SK-N-SH treated with all-trans-retinoic acid at 6 μM for 48 hours (cell line): ENCODE results near the gene CNTN1.
A peak's percentile ranks its signal among the peaks of the same experiment; 100 is the strongest.

Source experiments
- ATAC-seq: fragments of 200-7000 bp; cut with Tn5 transposase; 3 replicates; pipeline ENCODE4 v1.9.1; 2020; ENCODE audit warnings: mild to moderate bottlenecking, moderate library complexity
- ARNTL ChIP-seq: fragments of 450-650 bp; formaldehyde crosslinking; IDR thresholded peaks from 2 replicates; pipeline ENCODE4 v1.5.0; 2020; ENCODE audit warnings: low read depth, mild to moderate bottlenecking, moderate library complexity, borderline replicate concordance
- BACH2 ChIP-seq: fragments of 250-450 bp; sonication (Bioruptor Pico); IDR thresholded peaks from 2 replicates; pipeline ENCODE4 v1.9.0; 2021; ENCODE audit warnings: mild to moderate bottlenecking, borderline replicate concordance
- CREB5 ChIP-seq: fragments of 250-450 bp; sonication (Bioruptor Pico); IDR thresholded peaks from 2 replicates; pipeline ENCODE4 v1.5.1; 2020; ENCODE audit warnings: low read depth, mild to moderate bottlenecking, moderate library complexity
- CSDC2 ChIP-seq: fragments of 250-450 bp; sonication (Bioruptor Pico); IDR thresholded peaks from 2 replicates; pipeline ENCODE4 v1.5.0; 2020; ENCODE audit warnings: mild to moderate bottlenecking, moderate library complexity
- ESRRG ChIP-seq: fragments of 250-450 bp; sonication (Bioruptor Pico); IDR thresholded peaks from 2 replicates; pipeline ENCODE4 v1.6.1; 2021; ENCODE audit warnings: mild to moderate bottlenecking
- GLIS3 ChIP-seq: fragments of 250-450 bp; sonication (Bioruptor Pico); IDR thresholded peaks from 2 replicates; pipeline ENCODE4 v1.5.0; 2020; ENCODE audit warnings: mild to moderate bottlenecking, moderate library complexity
- ISL1 ChIP-seq: fragments of 250-450 bp; sonication (Bioruptor Pico); IDR thresholded peaks from 2 replicates; pipeline ENCODE4 v2.1.2; 2022; ENCODE audit warnings: mild to moderate bottlenecking, moderate library complexity
- OSR1 ChIP-seq: fragments of 250-450 bp; sonication (Bioruptor Pico); IDR thresholded peaks from 2 replicates; pipeline ENCODE4 v1.8.0; 2022; ENCODE audit warnings: moderate library complexity, mild to moderate bottlenecking, inconsistent platforms
- POU6F1 ChIP-seq: fragments of 250-450 bp; sonication (Bioruptor Pico); IDR thresholded peaks from 2 replicates; pipeline ENCODE4 v1.8.0; 2021; ENCODE audit warnings: low read depth, mild to moderate bottlenecking, moderate library complexity, borderline replicate concordance
- PPARA ChIP-seq: fragments of 250-450 bp; sonication (Bioruptor Pico); IDR thresholded peaks from 2 replicates; pipeline ENCODE4 v1.5.0; 2020; ENCODE audit warnings: mild to moderate bottlenecking, borderline replicate concordance
- RARB ChIP-seq: fragments of 250-450 bp; sonication (Bioruptor Pico); IDR thresholded peaks from 2 replicates; pipeline ENCODE4 v1.8.0; 2021; ENCODE audit warnings: mild to moderate bottlenecking, moderate library complexity
- SNAI2 ChIP-seq: fragments of 250-450 bp; sonication (Bioruptor Pico); IDR thresholded peaks from 2 replicates; pipeline ENCODE4 v1.5.0; 2020; ENCODE audit warnings: mild to moderate bottlenecking, moderate library complexity
- TCF4 ChIP-seq: fragments of 250-450 bp; sonication (Bioruptor Pico); IDR thresholded peaks from 2 replicates; pipeline ENCODE4 v1.8.0; 2021; ENCODE audit warnings: mild to moderate bottlenecking, moderate library complexity, borderline replicate concordance
- TOX ChIP-seq: fragments of 250-450 bp; sonication (Bioruptor Pico); IDR thresholded peaks from 2 replicates; pipeline ENCODE4 v1.8.0; 2021; ENCODE audit warnings: mild to moderate bottlenecking, moderate library complexity, borderline replicate concordance
- ZC3H10 ChIP-seq: fragments of 250-450 bp; sonication (Bioruptor Pico); IDR thresholded peaks from 2 replicates; pipeline ENCODE4 v1.5.1; 2021; ENCODE audit warnings: mild to moderate bottlenecking, moderate library complexity
- ZFP3 ChIP-seq: fragments of 250-450 bp; sonication (Bioruptor Pico); IDR thresholded peaks from 2 replicates; pipeline ENCODE4 v1.5.0; 2020; ENCODE audit warnings: mild to moderate bottlenecking, moderate library complexity
- ZFP30 ChIP-seq: fragments of 450-650 bp; formaldehyde crosslinking; IDR thresholded peaks from 2 replicates; pipeline ENCODE4 v1.5.0; 2022; ENCODE audit warnings: mild to moderate bottlenecking, moderate library complexity
- ZNF565 ChIP-seq: fragments of 450-650 bp; formaldehyde crosslinking; conservative IDR thresholded peaks from 2 replicates; pipeline ENCODE4 v1.5.0; 2020; ENCODE audit warnings: low read depth, mild to moderate bottlenecking, moderate library complexity
- ZNF8 ChIP-seq: fragments of 450-650 bp; formaldehyde crosslinking; IDR thresholded peaks from 2 replicates; pipeline ENCODE4 v1.5.0; 2020; ENCODE audit warnings: mild to moderate bottlenecking, moderate library complexity

The CNTN1 gene

GRCh38 chr12:40648519-40648918 lies 43.7 kb upstream of the CNTN1 start:
- TF ChIP-seq SNAI2 (no peak), GLIS3 (CRISPR knock-in tag) (0 out of 2 replicates have a peak, but pooled peaks have one; percentile 38), ISL1 (peak; percentile 71)
- ATAC-seq: no peak

DNA sequence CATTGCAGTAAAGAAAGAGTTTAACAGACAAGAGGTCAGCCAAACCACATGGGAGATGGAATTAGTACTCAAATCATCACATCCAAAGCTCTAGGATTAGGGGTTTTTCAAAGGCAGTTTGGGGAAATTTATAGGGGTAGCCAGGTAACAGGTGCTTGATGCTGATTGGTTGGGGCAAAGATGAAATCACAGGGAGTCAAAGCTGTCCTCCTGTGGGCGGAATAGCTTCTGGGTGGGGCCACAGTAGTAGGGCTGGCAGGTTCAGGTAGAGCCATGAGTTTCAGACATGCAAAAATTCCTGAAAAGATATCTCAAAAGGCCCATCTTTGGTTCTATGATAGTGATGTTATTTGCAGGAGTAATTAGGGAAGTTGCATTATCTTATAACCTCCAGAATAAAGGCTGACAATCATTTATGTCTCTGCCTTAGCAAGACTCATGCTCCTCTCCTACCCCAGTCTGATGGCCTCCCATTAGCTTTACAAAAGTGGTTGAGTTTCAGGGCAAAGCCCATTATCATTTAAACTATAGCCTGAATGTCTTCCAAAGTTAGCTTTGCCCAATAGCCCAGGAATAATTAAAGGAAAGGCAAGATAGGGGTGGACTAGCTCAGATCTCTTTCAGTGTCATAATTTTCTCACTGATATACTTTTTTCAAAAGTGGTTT lies 42.1 kb upstream of the CNTN1 start:
- no peak for ATAC-seq

GRCh38 chr12:40655451-40655850 lies 36.8 kb upstream of the CNTN1 start:
- ATAC-seq: no peak
- TF ChIP-seq ZC3H10 (CRISPR knock-in tag) (no peak), PPARA (CRISPR knock-in tag) (no peak), TOX (CRISPR knock-in tag) (no peak), SNAI2 (no peak), TCF4 (CRISPR knock-in tag) (no peak), POU6F1 (CRISPR knock-in tag) (no peak), ESRRG (no peak), RARB (CRISPR knock-in tag) (no peak), CSDC2 (CRISPR knock-in tag) (no peak), ZFP3 (CRISPR knock-in tag) (no peak), CREB5 (CRISPR knock-in tag) (no peak), BACH2 (CRISPR knock-in tag) (no peak), ZNF565 (no peak)

More for the DNA sequence above, 42.1 kb upstream of the CNTN1 start:
- TF ChIP-seq ISL1 (no peak), TCF4 (CRISPR knock-in tag) (no peak), CSDC2 (CRISPR knock-in tag) (no peak), ZFP30 (CRISPR knock-in tag) (no peak), ZNF8 (CRISPR knock-in tag) (no peak), SNAI2 (no peak)
- TF ChIP-seq, all 23 proteins: peak for 0

DNA sequence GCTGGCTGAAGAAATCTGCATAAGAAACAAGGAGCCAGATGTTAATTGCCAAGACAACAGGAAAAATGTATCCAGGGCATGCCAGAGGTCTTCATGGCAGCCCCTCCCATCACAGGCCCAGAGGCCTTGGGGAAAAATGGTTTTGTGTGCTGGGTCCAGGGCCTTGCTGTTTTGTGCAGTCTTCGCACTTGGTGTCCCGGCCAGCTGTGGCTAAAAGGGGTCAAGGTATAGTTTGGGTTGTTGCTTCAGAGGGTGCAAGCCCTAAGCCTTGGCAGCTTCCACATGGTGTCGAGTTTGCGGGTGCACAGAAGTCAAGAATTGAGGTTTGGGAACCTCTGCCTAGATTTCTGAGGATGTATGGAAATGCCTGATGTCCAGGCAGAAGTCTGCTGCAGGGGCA lies 29.9 kb upstream of the CNTN1 start:
- no peak for TF ChIP-seq OSR1 (CRISPR knock-in tag)
- TF ChIP-seq PPARA (CRISPR knock-in tag): no peak
- TF ChIP-seq TCF4 (CRISPR knock-in tag): no peak
- TF ChIP-seq ZNF8 (CRISPR knock-in tag): no peak
- no peak for TF ChIP-seq ZNF565
- no peak for TF ChIP-seq ZC3H10 (CRISPR knock-in tag)
- TF ChIP-seq ISL1: no peak
- no peak for TF ChIP-seq SNAI2
- TF ChIP-seq ZFP30 (CRISPR knock-in tag): no peak
- ATAC-seq: no peak

- no peak for ATAC-seq
- TF ChIP-seq PPARA (CRISPR knock-in tag) (no peak), RARB (CRISPR knock-in tag) (no peak), CREB5 (CRISPR knock-in tag) (no peak), ZNF8 (CRISPR knock-in tag) (no peak), TCF4 (CRISPR knock-in tag) (no peak), POU6F1 (CRISPR knock-in tag) (no peak), ARNTL (CRISPR knock-in tag) (no peak)
Observed at GRCh38 chr12:40663781-40664180, 28.5 kb upstream of the CNTN1 start.
